NCI-H128 (cell line): ENCODE data around the gene ATG10.
"Not testable (repeated sequence)": the region's sequence is repeated elsewhere in the genome, so short reads cannot be mapped to it uniquely, and the experiment has no call there.

Experiments
- DNase-seq: peaks from one replicate; lab custom pipeline; 2025; ENCODE audit not compliant: unreplicated experiment; lab: John Stamatoyannopoulos, UW

Gene ATG10

DNA sequence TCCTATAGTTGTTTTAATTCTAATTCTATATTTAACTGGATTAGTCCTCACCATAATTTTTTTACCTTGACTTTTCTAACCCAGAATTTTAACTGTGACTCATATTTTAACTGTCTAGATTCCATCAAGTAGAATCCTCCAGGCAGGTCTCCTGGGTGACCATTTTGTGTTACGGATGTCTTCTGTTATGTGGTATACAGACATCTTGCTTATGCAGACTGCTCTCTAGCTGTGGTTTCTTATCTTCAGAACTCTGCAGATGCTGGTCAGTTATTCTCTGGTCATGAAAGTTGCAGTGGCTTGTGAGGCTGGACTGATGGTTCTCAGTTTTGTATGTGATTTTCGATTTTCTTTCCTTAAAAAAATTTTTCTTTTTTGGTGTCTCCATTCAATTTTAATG, 139.4 kb downstream of the ATG10 start:
- DNase-seq = no peak

DNA sequence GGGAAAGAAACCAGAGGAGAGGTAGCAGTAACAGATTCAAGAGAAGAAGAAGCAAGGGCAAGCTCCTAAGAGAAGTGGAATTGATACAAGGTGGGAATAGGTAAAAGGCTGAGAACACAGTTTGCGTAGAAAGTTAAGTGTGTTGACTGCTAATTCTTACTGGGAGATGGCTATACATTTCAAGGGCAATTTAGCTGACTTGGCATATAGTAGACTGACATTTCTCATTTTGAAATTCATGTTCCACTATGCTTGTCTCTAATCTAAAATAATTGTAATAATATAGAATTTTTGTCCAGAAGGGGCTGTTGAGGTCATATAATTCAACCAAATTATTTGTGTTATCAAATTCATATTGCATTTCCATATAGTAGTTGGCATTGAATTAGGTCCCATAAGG, 144.0 kb downstream of the ATG10 start:
- no peak for DNase-seq

DNA sequence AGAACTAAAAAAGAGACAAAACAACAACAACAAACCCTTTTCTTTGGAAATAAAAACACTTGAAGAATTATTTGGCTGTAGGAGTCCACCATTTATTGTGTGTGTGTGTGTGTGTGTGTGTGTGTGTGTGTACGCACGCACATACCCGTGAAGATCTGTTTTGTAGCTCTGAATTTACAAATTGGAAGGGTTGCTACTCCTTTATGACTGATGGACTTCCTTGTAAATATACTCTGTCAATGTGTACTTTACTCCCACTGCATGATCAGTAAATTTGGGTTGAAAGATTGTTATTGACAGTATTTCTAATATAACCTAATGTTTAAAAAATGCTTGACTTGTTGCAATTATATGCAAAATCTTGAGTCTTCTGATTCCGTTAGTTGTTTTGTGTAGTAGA, 148.1 kb downstream of the ATG10 start:
- no peak for DNase-seq

DNA sequence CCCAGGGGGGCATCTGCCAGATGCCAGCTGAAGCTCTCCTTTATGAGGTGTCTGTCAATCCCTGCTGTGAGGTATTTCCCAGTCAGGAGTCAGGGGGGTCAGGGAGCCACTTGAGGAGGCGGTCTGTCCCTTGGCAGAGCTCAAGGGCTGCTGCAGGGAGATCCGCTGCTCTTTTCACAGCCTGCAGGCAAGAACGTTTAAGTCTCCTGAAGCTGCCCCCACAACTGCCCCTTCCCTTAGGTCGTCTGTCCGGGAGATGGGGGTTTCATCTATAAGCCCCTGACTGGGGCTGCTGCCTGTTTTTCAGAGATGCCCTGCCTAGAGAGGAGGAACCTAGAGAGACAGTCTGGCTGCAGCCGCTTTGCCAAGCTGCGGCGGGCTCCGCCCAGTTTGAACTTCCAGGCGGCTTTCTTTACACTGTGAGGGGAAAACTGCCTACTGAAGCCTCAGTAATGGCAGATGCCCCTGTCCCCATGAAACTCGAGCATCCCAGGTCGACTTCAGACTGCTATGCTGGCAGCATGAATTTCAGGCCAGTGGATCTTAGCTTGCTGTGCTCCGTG, 158.0 kb downstream of the ATG10 start:
- DNase-seq = no peak

DNA sequence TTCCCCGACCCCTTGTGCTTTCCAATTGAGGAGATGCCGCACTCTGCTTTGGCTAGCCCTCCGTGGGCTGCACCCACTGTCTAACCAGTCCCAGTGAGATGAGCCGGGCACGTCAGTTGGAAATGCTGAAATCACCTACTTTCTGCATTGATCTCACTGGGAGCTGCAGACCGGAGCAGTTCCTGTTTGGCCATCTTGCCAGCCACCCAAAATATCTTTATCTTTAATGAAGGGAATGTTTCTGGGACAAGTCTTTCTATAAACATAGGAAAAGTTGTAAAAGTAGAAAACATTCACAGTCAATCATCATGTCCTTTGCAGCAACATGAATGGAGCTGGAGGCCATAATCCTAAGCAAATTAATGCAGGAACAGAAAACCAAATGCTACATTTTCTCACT, 158.8 kb downstream of the ATG10 start:
- no peak for DNase-seq

DNA sequence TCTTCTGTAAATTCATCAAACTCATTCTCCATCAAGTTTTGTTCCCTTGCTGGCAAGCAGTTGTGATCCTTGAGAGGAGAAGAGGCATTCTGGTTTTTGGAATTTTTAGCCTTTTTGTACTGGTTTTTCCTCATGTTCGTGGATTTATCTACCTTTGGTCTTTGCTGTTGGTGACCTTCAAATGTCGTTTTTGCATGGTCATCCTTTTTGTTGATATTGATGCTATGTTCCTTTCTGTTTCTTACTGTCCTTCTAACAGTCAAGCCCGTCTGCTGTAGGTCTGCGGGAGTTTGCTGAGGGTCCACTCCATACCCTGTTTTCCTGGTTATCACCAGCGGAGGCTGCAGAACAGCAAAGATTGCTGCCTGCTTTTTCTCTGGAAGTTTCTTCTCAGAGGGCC, 165.4 kb downstream of the ATG10 start:
- DNase-seq = no peak

DNA sequence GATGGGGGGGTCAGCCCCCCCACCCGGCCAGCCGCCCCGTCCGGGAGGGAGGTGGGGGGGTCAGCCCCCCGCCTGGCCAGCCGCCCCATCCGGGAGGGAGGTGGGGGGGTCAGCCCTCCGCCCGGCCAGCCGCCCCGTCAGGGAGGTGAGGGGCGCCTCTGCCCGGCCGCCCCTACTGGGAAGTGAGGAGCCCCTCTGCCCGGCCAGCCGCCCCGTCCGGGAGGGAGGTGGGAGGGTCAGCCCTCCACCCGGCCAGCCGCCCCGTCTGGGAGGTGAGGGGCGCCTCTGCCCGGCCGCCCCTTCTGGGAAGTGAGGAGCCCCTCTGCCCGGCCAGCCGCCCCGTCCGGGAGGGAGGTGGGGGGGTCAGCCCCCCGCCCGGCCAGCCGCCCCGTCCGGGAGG, 168.0 kb downstream of the ATG10 start:
- DNase-seq = not testable (repeated sequence)

DNA sequence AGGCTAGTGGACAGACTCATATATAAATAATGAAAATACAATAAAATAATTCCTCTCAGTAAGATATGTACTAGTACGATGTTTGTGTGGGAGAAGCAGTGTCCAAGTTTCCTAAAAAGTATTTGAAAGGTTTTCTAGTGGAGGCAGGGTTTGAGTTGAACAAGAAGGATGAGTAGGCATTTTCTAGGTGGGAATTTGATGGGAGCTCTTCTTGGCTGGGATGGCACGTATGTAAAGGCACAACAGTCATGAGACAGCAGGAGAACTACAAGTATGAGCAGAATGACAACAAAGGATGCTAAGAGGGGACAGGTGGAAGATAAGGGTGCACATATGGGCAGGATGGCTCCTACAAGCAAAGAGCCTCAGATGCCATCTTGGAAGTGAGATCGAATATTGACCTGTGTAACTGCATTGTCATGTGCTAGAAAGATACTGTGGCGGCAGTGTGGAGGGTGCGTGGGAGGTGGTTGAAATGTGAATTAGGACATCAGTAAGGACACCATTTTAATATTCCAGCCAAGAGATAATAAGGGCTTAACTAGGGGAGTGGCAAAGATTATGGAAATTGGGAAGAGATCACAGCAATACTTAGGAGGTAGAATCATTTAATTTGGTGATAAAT, 170.5 kb downstream of the ATG10 start:
- no peak for DNase-seq

DNA sequence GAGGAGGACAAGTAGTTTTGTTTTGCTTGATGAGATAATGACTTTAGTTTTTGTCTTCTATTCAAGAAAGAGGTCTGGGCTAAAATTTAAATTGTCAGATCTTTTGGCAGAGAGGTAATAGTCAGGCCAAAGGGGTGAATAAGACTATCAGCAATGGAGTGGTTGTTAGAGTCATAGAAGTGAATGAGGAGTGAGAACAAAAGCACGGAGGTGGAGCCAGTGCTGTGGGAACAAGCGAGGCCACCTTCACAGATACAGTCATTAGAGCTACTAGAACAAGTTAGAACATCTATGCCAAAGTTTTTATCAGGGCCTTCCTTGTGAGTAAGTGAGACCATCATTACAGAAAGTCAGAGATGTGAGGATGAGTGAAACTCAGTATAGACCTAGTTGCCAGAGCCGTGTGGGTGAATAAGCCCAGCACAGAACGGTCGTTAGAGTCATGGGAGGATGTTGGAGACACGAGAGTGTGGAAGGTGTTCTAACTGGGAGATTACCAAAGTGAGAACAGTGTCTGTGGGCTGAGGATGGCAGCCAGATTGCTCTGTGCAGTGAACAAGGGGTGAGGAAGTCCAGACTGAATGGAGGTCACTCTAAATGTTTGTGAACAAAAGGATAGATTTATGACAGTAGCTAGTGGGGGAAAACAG, 171.2 kb downstream of the ATG10 start:
- no peak for DNase-seq

GRCh38 chr5:82147860-82148573, 176.2 kb downstream of the ATG10 start:
- no peak for DNase-seq

DNA sequence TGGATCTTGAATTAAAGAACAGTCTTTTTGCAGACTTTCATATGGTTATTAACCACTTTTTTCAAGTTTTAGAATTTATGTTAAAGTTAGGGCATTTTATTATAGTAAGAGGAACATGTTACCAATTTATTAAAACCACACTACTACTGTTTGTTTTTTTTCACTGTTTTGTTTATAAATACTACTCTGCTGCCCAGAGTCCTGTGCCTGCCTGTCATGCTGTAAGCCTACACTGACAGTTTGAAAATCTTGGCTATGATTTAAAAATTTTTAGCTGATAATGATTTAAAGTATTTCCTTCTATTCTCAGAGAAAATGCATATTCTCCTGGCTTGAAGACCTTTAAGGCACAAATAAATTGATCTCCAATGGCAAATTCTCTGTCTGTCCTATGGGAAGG, 177.6 kb downstream of the ATG10 start:
- no peak for DNase-seq

GRCh38 chr5:82150559-82150958, 178.7 kb downstream of the ATG10 start:
- DNase-seq = no peak

DNA sequence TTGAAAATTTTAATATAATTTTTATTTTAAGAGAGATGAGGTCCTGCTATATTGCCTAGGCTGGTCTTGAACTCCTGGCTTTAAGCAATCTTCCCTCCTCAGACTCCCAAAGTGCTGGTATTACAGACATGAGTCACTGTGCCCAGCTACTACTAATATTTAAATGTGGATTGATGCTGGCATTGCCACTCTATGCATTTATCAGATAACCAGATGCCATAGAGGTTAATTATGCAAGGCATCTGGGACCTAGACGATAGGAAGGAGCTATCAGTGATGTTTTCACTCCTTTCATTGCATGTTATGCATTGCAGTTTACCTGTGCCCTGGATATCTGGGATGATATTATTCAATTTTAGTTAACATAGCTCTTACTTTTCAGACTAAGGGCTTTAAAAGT, 179.4 kb downstream of the ATG10 start:
- no peak for DNase-seq

DNA sequence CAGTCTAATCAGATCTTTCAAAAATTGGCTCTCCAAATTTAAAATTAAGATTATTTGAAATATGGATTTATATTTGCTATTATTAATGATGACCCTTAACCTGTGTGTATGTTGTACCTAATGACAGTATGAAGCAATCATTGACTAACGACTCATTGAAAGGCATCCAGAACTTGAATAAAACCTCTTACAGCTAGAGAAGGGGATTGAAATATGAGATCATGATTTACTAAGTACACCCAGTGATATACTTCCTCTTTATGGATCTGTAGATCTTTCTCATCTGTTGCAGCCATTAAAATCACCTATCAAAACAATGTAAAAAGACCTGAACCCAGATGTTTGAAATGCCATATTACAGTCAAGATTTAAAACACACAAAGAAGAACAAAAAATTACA, 179.8 kb downstream of the ATG10 start:
- no peak for DNase-seq

GRCh38 chr5:82152978-82153481, 181.2 kb downstream of the ATG10 start:
- DNase-seq = no peak

DNA sequence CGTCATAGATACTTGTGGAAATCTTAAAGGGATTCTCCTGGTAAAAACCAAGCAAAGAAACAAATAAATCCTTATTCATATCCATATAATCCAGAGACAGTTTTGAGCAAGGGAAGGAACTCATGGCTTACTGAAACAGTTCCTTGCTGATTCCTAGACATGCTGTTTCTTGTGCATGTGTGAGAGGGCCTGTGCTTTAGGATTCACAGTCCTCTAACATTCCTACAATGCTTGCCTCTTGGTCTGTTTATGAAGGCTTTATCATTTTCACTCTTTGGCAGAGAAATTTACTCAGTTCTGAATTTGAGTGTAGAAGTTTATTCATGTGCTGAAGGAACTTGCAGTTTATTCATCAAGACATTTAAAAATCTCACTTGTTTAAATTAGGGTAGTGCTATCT, 183.0 kb downstream of the ATG10 start:
- DNase-seq = no peak

DNA sequence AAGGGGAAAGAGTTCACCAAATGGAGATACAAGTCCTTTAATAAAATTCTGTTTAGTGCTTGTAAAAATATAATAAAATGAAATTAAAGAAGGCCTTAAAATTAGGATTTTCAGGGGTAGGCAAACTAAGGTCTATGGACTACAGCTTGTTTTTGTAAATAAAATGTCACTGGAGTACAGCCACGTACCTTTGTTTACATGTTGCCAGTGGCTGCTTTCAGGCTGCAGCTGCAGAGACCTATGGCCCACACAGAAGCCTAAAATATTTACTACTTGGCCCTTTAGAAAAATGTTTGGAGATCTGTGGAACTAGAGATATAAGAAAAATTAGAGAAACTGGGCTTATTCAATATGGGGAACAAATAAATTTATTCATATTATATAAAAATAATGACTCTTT, 183.5 kb downstream of the ATG10 start:
- no peak for DNase-seq

DNA sequence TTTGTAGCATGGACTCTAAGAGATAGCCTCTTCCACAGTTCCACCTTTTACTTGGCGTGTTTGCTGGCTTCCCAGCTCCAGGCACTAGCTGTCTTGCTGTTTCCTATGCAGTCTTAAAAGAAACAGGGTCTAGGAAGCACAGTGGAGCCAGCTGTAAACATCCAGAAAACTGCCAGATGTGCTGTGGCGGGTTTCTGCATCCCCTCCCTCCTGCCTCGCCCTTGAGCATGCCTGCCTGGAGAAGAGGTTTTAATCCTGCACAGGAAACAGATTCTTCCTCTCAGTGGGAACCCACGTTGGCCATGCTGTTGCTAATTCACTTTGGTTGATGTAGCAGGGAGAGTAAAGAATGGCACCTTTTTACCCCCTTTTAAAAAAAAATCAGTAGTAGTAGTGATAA, 185.1 kb downstream of the ATG10 start:
- DNase-seq = no peak

GRCh38 chr5:82158755-82159413, 187.1 kb downstream of the ATG10 start:
- DNase-seq = no peak

DNA sequence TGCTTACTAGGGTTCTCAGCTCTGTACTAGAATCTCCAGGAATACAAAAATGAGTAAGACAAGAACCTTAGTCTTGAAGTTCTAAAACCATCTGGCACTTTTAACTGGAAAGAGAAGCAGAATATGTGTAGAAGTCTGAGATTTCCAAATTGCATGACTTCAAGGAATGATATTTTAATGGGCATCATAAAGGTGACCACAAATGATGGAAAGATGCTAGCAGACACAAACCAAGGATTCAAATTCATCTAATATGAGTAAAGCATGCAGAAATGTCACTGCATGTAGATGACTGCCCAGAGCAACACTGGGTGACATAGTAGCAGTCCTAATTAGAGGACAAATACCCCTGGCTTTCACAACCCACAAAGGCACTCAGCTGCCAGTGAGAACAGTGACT, 189.1 kb downstream of the ATG10 start:
- DNase-seq = no peak

GRCh38 chr5:82162573-82162972, 190.8 kb downstream of the ATG10 start:
- DNase-seq = no peak
